Stimulated activated CD4-positive, alpha-beta T cell treated with anti-CD3 and anti-CD28 coated beads, Interleukin-12 subunit alpha, Interleukin-12 subunit beta, amount 100 ng/mL, for 24 hours (primary cell): ENCODE results near the gene ARHGAP4.

Experiments used
- DNase-seq, 2 experiments: peaks; one replicate each; pipeline ENCODE4 v3.0.0-alpha.2; 2020; ENCODE audit warnings: low read depth in 2 of 2

The ARHGAP4 gene

DNA sequence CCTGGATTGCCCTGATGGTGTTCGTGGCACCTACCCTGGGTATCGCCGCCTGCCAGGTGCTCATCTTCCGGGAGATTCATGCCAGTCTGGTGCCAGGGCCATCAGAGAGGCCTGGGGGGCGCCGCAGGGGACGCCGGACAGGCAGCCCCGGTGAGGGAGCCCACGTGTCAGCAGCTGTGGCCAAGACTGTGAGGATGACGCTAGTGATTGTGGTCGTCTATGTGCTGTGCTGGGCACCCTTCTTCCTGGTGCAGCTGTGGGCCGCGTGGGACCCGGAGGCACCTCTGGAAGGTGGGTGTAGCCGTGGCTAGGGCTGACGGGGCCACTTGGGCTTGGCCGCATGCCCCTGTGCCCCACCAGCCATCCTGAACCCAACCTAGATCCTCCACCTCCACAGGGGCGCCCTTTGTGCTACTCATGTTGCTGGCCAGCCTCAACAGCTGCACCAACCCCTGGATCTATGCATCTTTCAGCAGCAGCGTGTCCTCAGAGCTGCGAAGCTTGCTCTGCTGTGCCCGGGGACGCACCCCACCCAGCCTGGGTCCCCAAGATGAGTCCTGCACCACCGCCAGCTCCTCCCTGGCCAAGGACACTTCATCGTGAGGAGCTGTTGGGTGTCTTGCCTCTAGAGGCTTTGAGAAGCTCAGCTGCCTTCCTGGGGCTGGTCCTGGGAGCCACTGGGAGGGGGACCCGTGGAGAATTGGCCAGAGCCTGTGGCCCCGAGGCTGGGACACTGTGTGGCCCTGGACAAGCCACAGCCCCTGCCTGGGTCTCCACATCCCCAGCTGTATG is 19.7 kb downstream of the ARHGAP4 start:
- DNase-seq: no peak

DNA sequence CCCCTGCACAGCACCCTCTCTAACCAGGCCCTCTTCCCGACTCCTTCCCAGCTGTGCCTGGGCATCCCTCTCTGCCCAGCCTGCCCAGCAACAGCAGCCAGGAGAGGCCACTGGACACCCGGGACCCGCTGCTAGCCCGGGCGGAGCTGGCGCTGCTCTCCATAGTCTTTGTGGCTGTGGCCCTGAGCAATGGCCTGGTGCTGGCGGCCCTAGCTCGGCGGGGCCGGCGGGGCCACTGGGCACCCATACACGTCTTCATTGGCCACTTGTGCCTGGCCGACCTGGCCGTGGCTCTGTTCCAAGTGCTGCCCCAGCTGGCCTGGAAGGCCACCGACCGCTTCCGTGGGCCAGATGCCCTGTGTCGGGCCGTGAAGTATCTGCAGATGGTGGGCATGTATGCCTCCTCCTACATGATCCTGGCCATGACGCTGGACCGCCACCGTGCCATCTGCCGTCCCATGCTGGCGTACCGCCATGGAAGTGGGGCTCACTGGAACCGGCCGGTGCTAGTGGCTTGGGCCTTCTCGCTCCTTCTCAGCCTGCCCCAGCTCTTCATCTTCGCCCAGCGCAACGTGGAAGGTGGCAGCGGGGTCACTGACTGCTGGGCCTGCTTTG is 20.5 kb downstream of the ARHGAP4 start:
- DNase-seq: no peak

DNA sequence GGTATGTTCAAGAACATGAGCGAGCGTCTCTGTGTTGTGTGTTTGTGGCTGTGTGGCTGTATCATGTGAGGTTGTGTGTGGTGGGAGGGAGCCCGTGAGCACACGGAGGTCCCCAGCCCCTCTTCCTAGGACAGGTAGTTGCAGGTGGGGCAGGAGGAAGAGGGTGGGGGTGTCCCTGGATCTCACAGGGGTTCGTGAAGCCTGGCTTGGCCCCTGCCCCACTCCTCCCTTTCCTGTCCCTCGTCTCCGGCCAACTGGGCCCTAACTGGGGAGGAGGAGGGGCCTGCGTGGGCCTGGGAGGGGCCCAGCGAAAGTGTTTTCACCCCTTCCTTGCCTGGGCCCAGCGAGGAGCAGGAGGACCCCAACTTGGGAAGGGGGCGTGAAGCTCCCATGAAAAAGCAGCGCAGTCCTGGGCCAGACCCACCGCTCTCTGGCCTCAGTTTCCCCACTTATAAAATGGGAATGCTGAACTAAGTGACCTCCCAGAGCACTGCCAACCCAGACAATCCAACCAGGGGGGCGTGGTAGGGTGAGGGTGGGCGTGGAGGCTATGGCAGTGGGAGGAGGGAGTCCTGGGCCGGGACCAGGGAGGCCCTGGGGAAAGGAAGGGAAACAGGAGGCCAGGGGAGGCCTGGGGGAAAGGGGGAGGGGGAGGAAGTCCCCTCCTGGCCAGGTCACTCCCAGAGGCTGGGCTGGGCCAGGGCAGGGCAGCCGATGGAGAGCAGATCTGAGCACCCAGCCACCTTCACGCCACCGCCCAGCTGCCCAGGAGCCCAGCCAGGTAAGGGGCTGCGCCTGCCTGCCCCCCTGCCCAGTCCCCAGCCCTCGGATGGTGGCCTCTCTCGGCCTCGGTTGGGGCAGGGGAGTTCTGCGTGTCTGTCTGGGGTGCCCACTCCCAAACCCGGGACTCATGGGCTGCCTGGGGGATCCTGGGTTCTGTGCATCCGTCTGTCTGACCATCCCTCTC is 21.8 kb downstream of the ARHGAP4 start, which contains the start of gene AVPR2:
Gene AVPR2, plus strand, starts transcription at position 683 of the 967 bp plus-strand sequence. CDS start 473 bp downstream, outside the sequence.
- no peak for DNase-seq

DNA sequence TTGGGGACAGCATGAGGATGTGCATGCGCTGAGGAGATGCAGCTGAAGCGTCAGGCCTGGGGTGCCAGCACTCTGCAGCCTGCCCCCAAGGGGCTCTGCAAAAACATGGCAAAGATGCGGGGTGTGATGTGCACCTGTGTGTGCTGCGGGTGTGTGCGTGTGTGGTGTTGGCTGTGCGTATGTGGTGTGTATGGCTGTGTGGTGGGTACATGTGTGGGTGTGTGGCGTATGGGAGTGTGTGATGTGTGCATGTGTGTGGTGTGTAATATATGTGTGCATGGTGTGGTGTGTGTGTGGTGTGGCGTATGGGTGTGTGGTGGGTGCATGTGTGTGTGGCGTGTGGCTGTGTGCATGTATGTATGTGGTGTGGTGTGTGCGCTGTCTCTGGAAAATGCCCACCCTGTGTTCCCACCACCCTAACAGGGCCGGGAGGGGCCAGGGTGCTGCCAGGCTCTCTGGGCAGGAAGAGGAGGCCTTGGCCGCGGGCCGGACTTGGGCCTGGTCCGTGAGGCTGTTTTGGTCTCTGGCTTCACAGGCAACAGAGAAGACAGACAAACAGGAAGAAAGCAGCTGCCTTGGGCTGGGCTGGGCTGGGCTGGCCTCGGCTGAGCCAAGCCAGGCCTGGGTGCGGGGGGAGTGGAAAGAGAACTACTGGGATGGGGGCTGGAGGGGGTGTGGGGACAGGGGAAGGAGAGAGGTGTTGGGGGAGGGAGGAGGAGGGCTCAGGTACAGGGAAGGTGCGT is 22.7 kb downstream of the ARHGAP4 start:
- no peak for DNase-seq

DNA sequence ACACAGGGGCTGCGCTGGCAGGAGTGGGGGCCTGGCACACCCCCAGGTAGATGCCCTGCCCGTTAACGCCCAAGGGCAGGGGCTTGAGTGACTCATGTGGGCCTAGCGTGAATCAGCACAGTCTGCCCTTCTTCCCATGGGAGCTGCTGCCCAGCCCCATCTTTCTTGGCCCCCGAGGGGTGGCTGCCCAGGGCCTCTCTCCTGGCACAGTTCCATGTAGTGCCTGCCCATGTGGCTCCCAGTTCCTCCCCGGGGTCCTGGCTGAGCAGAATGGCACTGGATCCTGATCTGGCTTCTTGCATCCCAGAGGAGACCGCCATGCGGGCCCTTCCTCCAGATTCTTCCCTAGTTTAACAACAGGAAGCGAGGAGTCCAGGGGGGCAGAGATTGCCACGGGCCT is 23.7 kb downstream of the ARHGAP4 start:
- no peak for DNase-seq

DNA sequence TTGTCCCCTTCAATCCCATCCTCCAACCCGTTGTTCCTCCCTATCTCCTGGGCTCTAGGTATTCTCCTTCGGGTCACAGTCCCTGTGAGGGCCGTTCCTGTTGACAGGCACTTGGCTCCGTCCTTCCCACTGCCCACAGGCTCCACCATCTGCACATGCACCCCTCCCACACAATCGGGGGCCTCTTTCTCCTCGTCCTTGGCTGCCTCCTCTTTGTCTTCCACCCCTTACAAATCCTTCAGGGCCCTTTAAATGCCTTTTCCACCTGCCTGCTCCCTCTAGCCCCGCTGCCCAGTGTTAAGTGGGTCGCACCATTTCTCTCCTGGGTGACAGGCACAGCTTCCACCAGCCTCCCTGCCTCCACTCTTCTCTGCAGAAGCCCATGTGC is 24.3 kb downstream of the ARHGAP4 start:
- DNase-seq: no peak

DNA sequence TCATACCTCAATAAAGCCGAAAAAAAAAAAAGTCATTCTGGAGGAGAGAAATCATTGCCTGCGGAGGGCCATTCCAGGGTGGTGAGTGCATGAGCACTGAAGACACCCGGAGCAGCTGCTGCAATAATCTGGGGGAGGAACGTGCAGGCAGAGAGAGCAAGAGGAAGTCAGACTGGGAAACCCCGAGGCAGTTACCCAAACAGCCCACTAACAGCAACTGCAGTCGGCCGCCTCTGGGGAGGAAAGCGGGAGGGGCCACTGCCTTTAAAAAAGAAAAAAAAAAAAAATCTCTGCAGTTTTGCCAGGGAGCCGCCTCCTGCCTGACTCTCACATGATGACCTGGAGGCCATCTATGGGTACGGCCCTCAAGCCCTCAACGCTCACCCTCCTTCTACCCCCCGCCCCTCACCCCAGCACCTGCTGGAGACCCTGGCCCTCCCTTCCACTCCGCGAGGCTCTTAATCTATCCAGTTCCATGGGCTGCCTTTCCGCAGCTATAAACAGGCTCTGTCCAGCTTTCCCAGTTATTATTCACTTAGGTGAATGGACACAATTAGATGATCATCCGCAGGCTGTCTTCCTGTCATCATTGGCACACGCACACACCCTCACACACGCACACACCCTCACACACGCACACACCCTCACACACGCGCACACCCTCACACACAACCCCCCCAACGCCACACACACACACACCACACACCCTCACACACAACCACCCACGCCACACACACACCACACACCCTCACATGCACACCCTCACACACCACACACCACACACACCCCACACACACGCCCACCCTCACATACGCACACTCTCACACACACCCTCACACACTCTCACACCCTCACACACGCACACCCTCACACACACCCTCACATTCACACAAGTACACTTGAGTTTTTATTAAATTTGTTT is 25.0 kb downstream of the ARHGAP4 start:
- peak in 1 of 2 experiments; percentile 23 for DNase-seq

DNA sequence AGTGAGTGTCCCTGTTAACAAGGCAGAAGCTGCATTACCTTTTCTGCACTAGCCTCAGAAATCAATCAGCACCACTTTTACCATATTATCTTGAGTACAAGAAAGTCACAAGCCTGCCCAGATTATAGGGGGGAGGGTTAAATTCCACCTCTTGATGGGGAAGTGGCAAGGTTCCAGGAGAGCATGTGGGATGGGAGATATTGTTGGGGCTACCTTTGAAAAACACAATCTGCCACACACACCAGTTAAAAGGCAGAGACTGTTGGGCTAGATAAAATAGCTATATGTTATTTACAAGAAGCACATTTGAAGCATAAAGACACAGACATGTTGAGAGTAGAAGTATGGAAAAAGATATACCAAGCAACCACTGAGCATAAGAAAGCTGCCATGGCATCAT is 28.2 kb downstream of the ARHGAP4 start:
- DNase-seq: no peak

DNA sequence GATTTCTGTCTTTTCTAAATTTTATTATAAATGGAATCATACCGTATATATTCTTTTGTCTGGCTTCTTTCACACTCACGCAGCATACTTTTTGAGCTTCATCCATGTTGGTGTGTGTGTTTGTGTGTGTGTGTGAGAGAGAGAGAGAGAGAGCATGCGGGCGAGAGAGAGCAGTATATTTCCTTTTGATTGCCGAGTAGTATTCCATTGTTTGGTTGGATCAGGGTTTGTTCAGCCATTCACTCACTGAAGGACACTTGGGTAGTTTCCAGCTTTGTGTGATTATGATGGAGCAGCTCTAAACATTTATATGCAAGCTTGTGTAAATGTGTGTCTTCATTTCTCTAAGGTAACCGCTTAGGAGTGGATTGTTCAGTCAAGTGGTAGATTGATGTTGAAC is 36.9 kb downstream of the ARHGAP4 start:
- DNase-seq: no peak

DNA sequence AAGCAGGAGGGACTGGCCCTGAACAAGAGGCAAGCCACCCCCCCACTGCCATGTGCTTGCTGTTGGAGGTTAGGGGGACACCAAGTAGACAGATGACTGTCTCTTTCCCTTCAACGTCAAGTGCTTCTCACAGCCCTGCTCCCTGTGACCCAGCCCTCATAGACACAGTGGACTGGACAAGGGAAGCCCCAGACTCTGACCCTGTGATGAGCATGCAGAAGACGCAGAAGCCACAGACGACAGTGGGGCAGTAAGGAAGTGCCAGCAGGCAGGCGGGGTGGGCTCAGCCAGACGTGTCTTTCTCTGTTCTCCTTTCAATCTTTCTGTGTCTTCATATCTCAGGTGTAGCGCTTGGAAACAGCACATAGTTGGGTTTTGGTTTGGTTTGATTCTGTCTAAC is 37.7 kb downstream of the ARHGAP4 start:
- no peak for DNase-seq

DNA sequence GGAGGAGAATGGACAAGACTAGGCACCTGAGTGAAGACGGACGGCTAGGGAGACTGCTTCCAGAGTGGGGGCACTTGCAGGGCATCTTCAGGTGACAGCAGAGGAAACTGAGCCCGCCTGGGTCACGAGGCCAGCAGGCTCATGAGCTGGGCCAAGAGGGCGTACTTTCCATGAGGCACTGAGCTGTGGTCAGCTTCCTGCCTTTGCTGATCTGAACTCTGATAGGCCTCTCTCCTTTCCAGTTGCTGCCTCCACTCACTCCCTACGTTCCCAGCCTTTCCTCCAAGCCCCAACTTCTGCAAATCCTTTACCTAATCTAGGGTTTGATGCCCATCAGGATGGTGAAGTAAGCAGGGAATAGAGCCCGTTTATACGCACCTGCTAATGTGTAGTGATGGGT is 38.7 kb downstream of the ARHGAP4 start:
- no peak for DNase-seq

DNA sequence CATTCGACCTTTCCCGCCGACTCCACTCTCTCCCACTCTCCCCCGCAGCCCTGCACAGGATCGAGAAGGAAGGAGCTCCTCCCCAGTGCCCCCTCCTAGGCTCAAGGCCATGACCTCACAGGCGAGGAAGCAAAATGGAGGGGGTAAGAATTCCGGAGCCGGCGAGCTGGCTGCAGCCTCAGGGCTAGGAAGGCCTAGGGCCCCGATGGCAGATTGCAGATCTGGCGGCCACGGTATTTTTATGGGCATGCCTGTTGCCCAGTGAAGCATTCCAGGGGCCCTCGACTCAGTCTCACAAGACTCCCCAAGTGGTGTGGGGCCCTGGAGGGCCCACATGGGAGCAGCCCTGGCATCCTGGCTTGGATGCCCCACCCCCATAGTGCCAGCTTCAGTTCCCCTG is 39.1 kb downstream of the ARHGAP4 start:
- no peak for DNase-seq

DNA sequence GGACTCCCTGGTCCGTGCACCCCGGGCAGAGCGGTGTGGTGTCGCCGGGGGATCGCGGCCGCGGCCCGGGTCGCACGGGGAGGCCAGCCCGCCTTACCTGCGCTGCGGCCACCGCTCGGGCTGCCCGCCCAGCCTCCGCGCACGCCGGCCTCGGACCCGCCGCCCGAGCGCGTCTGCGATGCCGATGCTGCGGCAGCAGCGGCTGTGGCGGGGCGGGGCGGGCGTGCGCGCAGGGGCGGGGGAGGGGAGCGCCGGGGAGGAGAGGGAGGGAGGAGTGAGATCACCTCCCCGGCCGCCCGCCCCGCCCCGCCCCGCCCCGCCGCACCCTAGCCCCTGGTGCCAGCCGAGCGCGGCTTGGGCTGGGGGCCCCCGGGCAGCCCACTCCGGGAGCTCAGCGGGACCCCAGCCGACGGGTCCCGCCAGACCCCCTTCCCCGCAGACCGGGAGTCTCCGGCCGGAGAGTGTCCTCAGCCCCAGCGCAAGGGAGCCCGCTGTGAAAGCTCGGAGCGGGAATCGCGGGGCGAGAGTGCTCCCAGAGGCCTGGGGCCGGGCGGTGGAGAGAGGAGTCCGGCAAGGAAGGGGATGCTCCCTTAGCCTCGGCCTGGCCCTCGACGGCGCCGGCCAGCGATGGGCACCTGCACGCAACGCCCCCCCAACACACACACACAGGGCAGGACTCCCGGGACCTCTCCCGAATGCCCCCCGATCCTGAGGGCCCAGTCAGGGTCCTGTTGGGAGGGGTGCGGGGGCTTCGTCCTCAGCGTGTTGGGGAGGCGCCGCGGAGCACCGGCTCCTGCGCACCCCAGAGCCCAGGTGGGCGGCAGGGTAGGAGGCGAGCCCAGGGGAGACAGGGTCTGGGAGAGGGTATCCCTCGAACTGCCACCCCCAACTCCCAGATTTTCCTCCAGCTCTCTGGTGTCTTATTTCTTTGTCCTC is 39.8 kb downstream of the ARHGAP4 start, which contains the start of gene L1CAM:
Gene L1CAM, minus strand, starts transcription at position 206 of the 936 bp plus-strand sequence. CDS start 10,337 bp downstream, outside the sequence.
- DNase-seq: no peak

DNA sequence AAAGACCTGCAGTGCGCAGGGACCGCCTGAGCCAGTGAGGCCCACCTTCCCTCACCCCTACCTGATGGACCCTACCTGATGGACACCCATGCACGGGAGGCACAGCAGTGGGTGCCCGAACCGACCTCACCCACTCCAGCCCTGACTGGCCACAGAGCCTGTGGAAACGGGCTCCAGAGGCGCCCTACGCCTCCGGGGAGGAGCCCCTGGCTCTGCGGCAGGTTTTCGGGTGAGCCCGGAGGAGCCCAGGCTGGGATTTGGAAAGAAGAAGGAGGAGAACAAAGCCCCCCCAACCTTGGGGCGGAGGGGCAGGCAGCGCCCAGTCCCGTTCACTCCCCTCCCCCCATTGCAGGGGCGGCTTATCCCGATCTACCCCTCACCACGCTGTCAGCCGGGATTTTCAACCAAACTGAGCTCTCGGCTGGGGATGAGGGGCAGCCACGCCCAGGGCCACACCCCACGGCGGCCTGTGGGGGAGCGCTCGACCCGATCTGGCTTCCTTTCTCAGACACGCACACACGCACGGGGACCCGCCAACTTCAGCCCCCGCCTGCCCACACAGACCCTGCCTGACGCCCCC is 40.8 kb downstream of the ARHGAP4 start:
- no peak for DNase-seq

DNA sequence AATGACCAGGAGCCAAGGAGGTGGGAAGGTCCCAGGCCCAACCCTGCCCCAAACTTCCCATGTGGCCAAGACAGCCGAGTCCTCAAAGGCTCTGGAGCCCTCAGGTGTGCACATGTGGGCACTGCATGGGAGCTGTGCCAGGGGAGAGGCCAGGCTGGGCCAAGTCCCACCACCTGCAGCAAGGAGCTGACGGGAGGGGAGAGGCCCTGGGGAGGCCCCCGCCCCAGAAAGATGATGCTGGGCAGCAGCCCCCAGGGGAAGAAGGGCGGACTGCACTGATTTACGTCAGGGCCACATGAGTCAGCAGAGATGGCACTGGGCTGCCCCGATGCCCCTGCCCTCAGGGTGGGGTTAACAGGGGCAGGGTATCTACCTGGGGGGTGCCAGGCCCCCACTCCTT is 41.5 kb downstream of the ARHGAP4 start:
- DNase-seq: no peak

DNA sequence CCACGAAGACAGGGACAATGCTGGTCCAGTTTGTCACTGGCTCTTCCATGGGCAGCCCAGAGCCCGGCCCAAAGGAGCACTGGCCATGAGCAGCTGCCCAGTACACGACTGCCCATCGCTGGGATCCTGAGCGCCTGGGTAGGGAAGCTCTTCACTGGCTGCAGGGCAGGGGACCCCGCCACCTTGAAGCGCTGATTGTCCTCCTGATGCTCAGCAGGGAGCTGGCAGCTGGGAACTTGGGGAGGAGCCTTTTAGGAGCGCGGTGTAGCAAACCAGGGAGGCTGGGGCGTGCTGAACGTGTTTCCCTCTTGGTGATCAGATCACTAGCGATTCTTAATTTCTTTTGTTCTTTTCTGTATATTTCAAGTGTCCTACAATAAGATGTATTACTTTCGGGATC is 41.9 kb downstream of the ARHGAP4 start:
- DNase-seq: no peak

DNA sequence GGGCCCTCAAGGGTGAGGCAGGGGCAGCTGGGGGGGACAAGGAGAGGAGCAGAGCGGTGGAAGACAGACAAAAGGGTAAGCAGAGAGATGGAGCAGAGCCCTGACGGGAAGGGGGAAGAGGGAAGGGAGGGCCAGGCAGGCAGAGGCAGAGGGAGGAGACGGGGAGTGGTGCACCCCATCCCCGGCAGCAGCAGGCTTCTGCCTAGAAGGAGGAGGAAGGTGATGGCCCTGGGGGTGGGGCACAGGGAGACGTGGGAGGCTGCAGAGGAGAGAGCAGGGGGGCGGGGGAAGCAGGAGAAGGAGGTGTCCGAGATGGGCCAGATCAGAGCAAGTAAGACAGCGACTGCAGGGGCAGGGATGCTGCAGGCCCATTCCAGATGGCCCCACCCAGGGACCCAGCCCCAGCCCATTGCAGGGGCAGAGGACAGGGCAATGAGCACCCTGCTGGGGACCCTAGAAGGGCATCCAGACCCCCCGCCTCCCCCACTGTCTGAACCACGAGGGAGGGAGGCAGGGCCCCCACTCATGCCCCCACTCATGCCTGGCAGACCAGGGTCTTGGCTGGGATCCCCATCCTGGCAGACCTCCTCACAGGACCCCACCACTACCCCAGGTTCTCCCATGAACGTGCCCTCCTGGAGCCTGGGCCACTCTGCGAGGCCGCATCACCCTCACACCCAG is 42.8 kb downstream of the ARHGAP4 start:
- DNase-seq: no peak

DNA sequence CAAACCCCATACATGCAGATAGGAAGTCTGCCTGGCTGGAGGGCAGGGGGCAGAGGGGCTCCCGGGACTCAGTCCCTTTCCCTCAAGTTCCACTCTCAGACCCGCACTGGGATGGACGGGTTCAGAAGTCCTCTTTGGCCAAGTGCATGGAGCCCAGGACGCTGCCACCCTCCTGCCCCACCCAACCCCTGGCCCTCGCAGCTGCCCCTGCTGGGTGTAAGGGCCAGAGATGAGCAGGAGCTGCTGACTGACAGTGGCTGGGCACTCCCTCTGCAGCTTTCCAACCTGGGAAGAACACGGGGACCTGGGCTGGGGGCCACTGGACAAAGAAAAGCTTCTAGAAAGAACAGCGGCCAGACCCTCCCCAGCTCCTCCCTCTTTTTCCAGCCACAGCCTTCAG is 43.5 kb downstream of the ARHGAP4 start:
- no peak for DNase-seq
